GM18873 (cell line): ENCODE data around the gene SMCHD1.
"Not testable (repeated sequence)": the region's sequence is repeated elsewhere in the genome, so short reads cannot be mapped to it uniquely, and the experiment has no call there.

Experiments used
- ATAC-seq: cut with Tn5 transposase; IDR thresholded peaks from one replicate; pipeline ENCODE4 v1.9.1; 2021; ENCODE audit warnings: mild to moderate bottlenecking, moderate library complexity, moderate number of reproducible peaks; ENCODE audit not compliant: unreplicated experiment, low FRiP score

SMCHD1 gene

DNA sequence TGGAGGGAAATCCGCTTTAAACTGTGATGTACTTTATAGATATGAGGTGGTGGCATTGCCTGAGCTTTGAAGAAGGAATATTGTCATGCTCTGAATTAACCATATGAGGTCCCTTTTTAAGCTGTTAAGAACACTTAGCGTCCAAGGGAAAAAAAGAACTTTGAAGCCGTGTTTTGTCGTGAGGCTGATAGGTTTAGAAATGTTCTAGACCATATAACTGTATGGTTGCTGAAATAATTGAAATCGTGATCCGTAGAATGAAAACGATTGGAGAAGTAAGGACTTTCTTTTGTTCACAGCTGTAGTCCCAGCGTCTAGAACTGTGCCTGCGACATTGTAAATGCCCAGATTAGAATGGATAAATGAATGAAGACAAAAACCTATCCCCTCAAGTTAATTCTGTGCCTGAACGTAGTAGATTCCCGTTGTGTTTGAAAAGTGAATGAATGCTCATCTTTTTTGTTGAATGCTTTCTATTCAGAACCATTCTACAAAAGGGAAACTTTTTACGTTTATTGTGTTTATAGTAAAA, 1.5 kb downstream of the SMCHD1 start:
- no peak for ATAC-seq

DNA sequence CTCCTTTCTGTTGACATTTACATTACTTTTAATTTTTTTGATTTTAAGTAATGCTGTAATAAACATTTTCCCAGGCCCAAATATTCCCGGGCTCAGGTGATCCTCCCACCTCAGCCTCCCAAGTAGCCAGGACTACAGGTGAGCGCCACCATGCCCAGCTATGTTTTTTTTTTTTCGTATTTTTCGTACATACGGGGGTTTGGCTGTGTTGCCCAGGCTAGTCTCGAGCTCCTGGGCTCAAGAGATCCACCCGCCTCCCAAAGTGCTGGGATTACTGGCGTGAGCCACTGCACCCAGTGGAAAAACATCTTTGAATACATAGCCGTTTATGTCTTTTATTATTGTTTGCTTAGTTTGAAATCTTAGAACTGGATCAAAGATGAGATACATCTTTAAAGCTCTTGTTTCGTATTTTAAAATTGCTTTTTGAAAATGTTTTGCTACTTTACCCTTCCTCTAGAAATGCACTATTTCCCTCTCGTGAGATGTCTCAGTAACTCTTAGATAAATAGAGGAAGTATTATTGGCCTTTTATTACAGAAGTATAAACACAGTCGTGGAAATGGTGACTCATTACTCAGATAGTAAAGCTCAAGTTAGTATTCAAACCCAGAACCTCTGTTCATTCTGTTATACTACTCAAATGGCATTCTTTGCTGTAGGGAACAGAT, 2.4 kb downstream of the SMCHD1 start:
- ATAC-seq = no peak

DNA sequence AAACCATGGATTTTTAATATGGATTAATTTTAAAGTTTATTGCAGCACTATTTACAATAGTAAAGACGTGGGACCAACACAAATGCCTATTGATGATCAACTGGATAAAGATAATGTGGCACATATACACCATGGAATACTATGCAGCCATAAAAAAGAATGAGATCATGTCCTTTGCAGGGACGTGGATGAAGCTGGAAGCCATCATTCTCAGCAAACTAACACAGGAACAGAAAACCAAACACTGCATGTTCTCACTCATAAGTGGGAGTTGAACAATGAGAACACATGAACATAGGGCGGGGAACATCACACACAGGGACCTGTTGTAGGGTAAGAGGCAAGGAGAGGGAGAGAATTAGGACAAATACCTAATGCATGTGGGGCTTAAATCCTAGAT, 5.3 kb downstream of the SMCHD1 start:
- not testable (repeated sequence) for ATAC-seq

- not testable (repeated sequence) for ATAC-seq
Measured at GRCh38 chr18:2662288-2662687, 6.8 kb downstream of the SMCHD1 start.

DNA sequence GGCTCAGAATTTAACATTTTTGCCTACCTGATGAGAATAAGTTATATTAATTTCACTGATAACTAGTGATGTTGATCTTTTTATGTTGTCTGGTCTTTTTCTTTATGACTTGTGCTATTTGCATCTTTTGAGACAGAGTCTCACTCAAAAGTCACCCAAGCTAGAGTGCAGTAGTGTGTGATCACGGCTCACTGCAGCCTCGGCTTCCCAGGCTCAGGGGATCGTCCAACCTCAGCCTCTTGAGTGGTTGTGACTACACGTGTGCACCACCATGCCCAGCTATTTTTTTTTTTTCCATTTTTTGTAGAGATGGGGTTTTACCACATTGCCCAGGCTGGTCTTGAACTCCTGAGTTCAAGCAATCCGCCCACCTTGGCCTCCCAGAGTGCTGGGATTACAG, 7.5 kb downstream of the SMCHD1 start:
- ATAC-seq = no peak

DNA sequence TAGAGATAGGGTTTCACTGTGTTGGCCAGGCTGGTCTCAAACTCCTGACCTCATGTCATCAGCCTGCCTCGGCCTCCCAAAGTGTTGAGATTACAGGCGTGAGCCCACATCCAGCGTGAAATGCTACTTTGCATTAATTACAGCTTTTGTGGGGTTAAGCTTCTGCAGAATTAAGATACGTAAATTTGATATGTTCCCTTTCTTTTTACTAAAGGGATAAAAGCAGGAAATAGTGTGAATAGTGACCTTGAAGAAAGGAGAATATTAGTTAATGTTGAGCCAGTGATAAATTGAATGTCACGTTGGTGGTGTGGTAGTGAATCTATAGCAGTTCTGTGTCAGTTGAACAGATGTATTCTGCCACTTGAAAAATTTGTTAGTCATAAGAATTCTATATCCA, 16.9 kb downstream of the SMCHD1 start:
- ATAC-seq = no peak

DNA sequence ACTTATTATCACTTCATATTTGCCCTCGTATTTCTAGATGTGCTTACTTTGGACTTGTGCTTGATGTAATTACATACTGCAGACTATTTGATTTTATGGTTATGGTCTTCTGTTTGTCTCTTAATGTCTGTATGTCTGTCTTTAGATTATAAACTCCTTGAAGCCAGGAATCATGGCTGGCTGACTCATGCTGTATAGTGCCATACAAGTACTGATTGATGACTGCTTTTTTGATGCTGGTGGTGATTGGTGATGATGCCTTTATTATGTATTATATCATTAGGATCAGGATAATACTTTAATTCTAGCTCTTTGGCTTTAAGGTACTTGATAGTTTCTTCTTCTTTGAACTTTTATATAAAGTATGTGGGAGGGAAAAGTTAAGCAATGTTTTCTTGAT, 17.3 kb downstream of the SMCHD1 start:
- no peak for ATAC-seq

GRCh38 chr18:2678933-2679332, 23.4 kb downstream of the SMCHD1 start:
- not testable (repeated sequence) for ATAC-seq

DNA sequence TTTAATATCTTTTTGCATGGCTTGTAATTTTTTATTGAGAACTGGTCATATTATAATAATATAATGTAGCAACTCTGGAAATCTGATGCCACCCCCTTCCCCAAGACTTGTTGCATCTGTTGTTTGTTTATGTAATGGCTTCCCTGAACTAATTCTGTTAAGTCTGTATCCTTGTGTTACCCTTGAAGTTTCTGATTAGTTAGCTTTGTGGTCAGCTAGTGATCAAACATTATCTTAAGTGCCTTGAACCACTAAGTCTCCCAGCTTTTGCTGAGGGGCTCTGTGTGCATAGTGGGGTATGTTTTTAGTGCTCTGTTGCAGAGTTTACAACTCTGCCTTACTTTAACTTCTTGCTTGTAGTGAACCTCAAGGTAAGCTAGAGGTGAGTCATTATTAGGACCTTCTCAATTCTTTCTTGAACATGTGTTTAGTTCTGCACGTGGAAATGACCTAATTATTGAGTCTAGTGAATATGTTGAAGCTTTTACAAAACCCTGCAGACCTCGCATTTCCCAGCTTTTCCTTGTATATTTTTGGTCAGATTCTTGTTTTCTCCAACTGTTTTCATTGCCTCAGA, 24.8 kb downstream of the SMCHD1 start:
- ATAC-seq = no peak

GRCh38 chr18:2681993-2682603, 26.6 kb downstream of the SMCHD1 start:
- no peak for ATAC-seq

DNA sequence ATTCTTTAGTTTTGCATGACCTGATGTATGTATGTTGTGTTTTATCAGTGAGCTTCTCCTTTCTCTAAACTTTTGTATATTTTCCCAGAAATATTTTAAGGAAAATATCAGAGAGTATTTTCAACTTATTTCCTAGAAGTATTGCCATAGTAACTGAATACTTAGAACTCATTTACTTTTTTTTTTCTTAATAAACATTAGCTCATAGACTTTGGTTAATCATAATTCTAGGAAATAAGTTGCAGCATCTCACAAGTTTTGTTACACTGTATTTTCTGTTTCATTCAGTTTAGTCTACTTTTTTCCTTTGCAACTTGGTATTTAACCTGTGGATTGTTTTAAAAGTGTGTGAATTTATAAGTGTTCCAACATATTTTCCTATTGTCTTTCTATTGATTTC, 27.5 kb downstream of the SMCHD1 start:
- no peak for ATAC-seq

DNA sequence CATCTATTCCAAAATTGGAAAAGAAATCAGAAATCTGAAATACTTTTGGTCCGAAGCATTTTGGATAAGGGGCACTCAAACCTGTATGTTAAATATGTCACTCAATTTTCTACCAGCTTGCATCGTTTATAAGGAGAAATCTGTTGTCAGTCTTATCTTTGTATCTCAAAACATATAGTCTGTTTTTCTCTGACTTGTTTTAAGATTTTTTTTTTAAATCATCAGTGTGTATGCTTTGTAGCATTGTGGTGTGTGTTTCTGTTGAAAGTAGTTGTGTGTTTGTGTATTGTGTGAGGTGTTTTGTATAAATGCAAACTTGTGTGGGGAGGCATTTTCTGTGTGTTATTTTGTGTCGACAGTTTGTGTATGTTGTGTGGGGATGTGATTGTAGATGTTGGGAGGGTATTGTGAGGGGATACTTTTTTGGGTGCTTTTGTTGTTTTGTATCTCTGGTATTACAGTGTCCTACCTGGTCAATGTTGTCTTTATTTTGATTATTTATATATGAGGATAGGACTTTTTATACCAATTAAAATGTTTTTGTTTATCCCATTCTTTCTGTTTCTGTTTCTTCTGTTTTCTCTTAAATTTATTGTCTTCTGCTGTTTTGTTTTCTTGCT, 30.9 kb downstream of the SMCHD1 start:
- no peak for ATAC-seq

DNA sequence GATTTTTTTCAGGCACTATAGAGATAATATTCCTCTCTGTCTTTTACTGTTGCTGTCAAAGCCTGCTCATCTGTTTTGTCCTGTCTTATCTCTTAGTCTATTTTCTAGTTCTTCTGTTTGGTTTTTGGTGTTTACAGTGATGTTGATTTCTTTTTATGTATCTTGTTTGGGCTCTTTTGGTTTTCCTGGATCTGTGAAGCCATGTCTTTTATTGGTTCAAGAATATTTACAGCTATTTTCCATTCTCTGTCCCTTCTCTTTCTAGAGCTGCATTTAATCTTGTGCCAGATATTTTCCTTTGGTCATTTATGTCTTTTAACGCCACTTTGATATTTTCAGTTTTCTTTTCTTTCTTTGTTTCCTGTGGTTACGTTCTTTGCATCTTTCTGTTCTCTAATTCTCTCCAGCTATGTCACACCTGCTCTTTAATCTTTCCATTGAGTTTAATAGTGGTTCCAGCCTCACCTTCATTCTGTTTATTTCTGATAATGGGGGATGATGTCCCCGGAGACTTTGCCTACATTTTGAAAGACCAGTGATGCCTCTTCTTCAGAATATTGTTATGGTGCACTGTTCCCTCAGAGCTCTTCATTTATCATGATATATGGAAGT, 32.0 kb downstream of the SMCHD1 start:
- ATAC-seq = no peak

- no peak for ATAC-seq
Measured at GRCh38 chr18:2692508-2692907, 37.0 kb downstream of the SMCHD1 start.

- no peak for ATAC-seq
Measured at GRCh38 chr18:2697184-2697583, 41.7 kb downstream of the SMCHD1 start.

DNA sequence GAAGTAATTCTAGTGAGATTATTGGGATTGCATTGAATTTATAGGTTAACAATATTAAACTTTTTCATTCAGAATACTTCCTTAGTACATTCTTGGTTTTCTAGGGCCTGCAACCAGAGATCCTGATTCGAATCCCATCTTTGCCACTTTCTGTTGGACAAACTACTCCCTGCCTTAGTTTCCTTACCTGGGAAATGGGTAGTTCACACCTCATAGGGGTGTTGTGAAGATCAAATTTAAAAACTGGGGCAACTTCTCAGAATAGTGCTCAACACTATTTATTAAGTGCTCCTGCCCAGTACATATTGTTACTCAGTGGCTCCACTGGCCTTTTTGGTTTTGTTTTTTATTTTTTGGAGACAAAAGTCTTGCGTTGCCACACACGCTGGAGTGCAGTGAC, 43.5 kb downstream of the SMCHD1 start:
- no peak for ATAC-seq

DNA sequence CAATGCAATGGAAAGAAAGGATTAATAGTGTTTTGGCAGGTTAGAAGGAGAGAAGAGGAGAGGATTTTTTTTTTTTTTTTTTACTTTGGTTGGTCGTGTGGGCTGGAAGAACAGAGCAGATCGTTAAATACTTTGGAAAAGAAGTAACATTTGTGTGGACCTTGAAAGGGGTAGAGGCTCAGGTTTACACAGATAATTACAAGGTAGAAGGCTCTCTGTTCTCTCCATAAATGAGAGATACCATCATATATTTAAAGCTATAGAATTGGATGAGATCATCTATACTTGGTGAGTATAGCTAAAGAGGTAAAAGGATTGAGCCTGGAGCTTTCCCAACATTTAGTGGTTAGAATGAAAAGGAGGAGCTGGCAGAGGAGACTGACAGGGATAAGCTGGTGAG, 49.0 kb downstream of the SMCHD1 start:
- ATAC-seq = no peak

DNA sequence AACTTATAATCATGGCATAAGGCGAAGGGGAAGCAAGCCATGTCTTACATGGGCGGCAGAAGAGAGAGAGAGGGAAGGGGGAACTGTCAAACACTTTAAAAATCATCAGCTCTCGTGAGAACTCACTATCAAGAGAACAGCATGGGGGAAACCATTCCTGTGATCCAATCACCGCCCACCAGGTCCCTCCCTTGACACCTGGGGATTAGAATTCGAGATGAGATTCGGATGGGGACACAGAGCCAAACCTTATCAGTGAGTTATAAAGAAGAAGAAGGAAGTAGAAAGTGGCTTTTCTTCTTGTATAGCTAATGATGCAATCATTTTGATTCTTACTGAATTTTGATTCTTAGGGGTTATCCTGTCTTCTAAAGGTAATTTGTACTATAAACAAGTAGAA, 51.4 kb downstream of the SMCHD1 start:
- no peak for ATAC-seq

DNA sequence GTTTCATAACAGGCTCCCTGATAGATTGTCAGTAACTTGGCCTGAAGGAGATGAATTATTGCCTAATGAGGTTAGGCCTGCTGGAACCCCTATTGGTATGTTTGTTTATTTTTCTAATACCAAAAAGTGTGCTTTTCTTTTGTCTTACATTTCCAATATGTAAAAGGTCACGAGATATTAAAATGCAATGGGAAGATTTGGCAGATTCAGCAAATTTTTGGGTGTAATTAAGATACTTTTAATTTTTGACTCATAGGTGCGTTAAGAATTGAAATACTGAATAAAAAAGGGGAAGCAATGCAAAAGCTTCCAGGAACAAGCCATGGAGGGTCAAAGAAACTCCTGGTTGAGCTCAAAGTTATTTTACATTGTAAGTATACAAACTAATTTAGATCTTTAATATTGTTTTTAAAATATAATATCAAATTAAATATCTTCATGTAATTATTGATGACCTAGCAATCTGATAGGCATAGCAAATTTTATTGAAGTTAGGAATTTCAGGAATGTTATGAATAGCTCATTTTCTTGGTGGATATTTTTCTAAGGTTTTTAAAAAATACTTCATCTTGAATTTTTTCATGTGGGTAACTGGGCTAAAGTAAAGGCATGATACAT, 52.1 kb downstream of the SMCHD1 start:
- no peak for ATAC-seq

DNA sequence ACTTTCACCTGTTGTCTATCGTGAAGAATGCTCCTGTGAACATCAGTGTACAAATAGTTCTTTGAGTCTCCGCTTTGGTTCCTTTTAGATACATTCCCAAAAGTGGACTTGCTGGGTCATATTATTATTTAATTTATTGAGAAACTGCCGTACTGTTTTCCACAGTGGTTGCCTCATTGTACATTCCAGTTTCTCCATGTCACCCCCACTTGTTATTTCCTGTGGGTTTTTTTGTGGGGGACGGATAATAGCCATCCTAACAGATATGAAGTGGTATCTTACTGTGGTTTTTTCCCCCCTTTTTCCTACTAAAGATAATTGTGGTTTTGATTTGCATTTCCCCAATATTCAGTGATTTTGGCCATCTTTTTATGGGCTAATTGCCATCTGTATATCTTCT, 53.8 kb downstream of the SMCHD1 start:
- ATAC-seq = no peak

GRCh38 chr18:2714140-2714539, 58.6 kb downstream of the SMCHD1 start:
- ATAC-seq = no peak
